Vagina (tissue), 2 donors: ENCODE measurements around the gene DARS2. TPM values are rescaled to one million over a fixed set of nuclear protein-coding genes. Genes with fewer than 3 reads are reported as not detected.
"Not testable (repeated sequence)": the region's sequence is repeated elsewhere in the genome, so short reads cannot be mapped to it uniquely, and the experiment has no call there.

ENCODE experiments used
- DNase-seq, 2 donors: peaks; one replicate each; pipeline ENCODE4 v3.0.0-alpha.2; 2017; ENCODE audit errors: extremely low spot score in 2 of 2
- H3K27ac ChIP-seq: fragments of 200-600 bp; sonication (generic); one replicate; pipeline ENCODE4 v1.5.1; 2019
- H3K27me3 ChIP-seq: fragments of 200-600 bp; sonication (generic); one replicate; pipeline ENCODE4 v1.5.1; 2019
- H3K36me3 ChIP-seq, 2 donors: fragments of 200-600 bp; sonication (generic); one replicate each; pipeline ENCODE4 v1.5.1; 2017 to 2019
- H3K4me1 ChIP-seq: fragments of 200-600 bp; sonication (generic); one replicate; pipeline ENCODE4 v1.5.1; 2019
- H3K4me3 ChIP-seq, 2 donors: fragments of 200-600 bp; sonication (generic); 1 replicate in 1 of 2; 2 replicates in 1 of 2; pipeline ENCODE4 v1.5.1; 2016 to 2019
- H3K9me3 ChIP-seq: fragments of 200-600 bp; sonication (generic); one replicate; pipeline ENCODE4 v1.5.1; 2019
- POLR2A ChIP-seq, 2 donors: fragments of 450-650 bp; IDR thresholded peaks; one replicate each; pipeline ENCODE4 v1.6.1; 2017; ENCODE audit warnings: antibody characterized with exemption in 2 of 2, mild to moderate bottlenecking in 2 of 2, moderate library complexity in 2 of 2
- POLR2AphosphoS5 ChIP-seq, 2 donors: sonication (generic); formaldehyde crosslinking; IDR thresholded peaks; one replicate each; pipeline ENCODE4 v1.9.0; 2017; ENCODE audit warnings: antibody characterized with exemption in 2 of 2, mild to moderate bottlenecking in 2 of 2, low read depth in 1 of 2; ENCODE audit not compliant: insufficient read depth in 1 of 2
- intact Hi-C: fragments of 100-400 bp; cut with DNase I; formaldehyde crosslinking; loops from one replicate; pipeline ENCODE4 v1.15.1; 2023
- total RNA-seq: library from RNA; depleted of rRNA; stranded (reverse); fragments of >200 nt; gene quantifications from one replicate; pipeline ENCODE4 v1.2.3, GENCODE V29; 2016
- TF ChIP-seq, protein P1 (sequence below), 3 experiments: fragments of 450-650 bp in 2 of 3; fragments of 200-600 bp in 1 of 3; sonication (generic) in 1 of 3; IDR thresholded peaks; one replicate each; pipeline ENCODE4 v1.5.1; 2017 to 2019; ENCODE audit warnings: antibody characterized with exemption in 3 of 3, mild to moderate bottlenecking in 2 of 3, moderate library complexity in 2 of 3

DARS2 gene
- total RNA-seq, 1 donor from 2014 or later = 6.4 TPM

DNA sequence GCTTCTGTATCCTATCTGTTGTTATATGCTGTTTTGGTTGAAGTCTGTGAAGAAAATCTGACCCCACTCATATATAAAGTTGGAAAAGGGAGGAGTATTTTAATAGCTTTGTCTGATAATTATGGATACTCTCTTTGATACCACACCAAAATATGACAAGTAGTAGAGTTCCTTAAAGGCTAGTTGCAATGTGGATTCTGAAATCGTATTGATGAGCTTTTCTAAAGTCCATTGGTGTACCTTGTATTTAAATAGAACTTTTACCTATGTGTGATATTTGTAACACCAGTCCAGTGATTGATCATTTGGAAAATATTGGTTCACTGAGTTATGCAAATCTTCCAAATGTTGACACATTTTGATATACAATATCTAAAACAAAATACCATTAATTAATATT, 35.6 kb downstream of the DARS2 start:
- no peaks in the 10 kb centered on the region for H3K9me3 ChIP-seq
- H3K27me3 ChIP-seq = no peaks in the 10 kb centered on the region
- no peak overlapping the region for H3K4me3 ChIP-seq
- TF ChIP-seq, protein P1, sequence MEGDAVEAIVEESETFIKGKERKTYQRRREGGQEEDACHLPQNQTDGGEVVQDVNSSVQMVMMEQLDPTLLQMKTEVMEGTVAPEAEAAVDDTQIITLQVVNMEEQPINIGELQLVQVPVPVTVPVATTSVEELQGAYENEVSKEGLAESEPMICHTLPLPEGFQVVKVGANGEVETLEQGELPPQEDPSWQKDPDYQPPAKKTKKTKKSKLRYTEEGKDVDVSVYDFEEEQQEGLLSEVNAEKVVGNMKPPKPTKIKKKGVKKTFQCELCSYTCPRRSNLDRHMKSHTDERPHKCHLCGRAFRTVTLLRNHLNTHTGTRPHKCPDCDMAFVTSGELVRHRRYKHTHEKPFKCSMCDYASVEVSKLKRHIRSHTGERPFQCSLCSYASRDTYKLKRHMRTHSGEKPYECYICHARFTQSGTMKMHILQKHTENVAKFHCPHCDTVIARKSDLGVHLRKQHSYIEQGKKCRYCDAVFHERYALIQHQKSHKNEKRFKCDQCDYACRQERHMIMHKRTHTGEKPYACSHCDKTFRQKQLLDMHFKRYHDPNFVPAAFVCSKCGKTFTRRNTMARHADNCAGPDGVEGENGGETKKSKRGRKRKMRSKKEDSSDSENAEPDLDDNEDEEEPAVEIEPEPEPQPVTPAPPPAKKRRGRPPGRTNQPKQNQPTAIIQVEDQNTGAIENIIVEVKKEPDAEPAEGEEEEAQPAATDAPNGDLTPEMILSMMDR (IDR thresholded peaks at IDR 0.05) = no peak
- TF ChIP-seq POLR2AphosphoS5 (IDR thresholded peaks at IDR 0.05; ENCODE audit: insufficient read depth in 1 of 2, low read depth in 1 of 2) (no peak), POLR2A (IDR thresholded peaks at IDR 0.05) (no peak)
- H3K36me3 ChIP-seq = peaks cover 5 to 64% of the 10 kb centered on the region in 2 donors
- H3K27ac ChIP-seq = no peak overlapping the region
- intact Hi-C loops = no loop called here
- no peak for DNase-seq
- H3K4me1 ChIP-seq = peaks cover 5% of the 10 kb centered on the region

DNA sequence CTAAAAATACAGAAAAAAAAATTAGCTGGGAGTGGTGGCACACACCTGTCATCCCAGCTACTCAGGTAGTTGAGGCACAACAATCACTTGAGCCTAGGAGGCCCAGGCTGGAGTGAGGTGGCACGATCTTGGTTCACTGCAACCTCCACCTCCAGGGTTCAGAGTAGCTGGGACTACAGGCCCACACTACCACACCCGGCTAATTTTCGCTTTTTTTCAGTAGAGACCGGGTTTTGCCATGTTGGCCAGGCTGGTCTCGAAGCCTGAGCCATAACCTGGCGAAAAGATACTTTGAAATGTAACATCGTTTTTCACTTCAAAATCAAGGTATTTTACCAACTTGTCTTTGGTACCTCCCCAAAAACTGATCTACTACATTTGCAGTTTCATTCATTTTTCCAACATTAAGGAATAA, 37.3 kb downstream of the DARS2 start:
- H3K27ac ChIP-seq = no peak overlapping the region
- H3K9me3 ChIP-seq = no peaks in the 10 kb centered on the region
- intact Hi-C loops = no loop called here
- no peak for DNase-seq
- TF ChIP-seq, protein P1 (IDR thresholded peaks at IDR 0.05) = no peak
- TF ChIP-seq POLR2A (IDR thresholded peaks at IDR 0.05) = no peak
- TF ChIP-seq POLR2AphosphoS5 (IDR thresholded peaks at IDR 0.05; ENCODE audit: insufficient read depth in 1 of 2, low read depth in 1 of 2) = no peak
- H3K36me3 ChIP-seq = peaks cover 7 to 71% of the 10 kb centered on the region in 2 donors
- H3K27me3 ChIP-seq = no peaks in the 10 kb centered on the region
- peaks cover 22% of the 10 kb centered on the region for H3K4me1 ChIP-seq
- no peak overlapping the region for H3K4me3 ChIP-seq

DNA sequence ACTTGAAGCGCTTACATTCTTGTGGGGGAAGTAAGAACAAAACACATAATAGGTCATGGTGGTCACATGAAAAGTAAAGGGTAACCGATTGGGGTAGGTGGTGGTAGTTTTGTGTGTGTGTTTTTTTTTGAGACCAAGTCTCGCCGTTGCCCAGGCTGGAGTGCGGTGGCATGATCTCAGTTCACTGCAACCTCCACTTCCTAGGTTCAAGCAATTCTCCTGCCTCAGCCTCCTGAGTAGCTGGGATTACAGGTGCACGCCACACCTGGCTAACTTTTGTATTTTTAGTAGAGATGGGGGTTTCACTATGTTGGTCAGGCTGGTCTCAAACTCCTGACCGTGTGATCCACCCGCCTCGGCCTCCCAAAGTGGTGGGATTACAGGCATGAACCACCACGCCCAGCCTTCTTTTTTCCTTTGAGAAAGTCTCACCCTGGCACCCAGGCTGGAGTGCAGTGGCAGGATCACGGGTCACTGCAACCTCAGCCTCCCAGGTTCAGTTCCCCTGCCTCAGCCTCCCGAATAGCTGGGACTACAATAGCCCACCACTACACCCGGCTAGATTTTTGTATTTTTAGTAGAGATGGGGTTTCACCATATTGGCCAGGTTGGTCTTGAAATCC, 37.8 kb downstream of the DARS2 start:
- Histone ChIP-seq H3K4me1 (peaks cover 27% of the 10 kb centered on the region), H3K36me3 (peaks cover 7 to 70% of the 10 kb centered on the region in 2 donors)
- H3K27me3 ChIP-seq, H3K9me3 ChIP-seq, H3K27ac ChIP-seq, H3K4me3 ChIP-seq, DNase-seq, intact Hi-C loops: not testable (repeated sequence)

DNA sequence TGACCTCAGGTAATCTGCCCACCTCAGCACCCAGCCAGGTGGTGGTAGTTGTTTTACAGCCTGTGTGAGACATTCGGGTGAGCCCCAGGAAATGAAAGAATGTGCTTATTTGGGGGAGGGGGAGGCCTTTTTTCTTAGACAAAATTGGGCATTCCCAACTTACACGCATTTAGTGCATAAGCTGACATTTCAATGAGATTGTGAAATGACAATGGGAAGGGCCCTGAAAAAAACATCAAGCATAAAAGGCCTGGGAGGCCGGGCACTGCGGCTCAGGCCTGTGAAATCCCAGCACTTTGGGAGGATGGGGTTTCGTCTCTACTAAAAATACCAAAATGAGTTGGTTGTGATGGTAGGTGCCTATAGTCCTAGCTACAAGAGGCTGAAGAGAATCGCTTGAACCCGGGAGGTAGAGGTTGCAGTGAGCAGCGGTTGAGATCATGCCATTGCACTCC, 38.3 kb downstream of the DARS2 start:
- Histone ChIP-seq H3K27ac (no peak overlapping the region), H3K9me3 (no peaks in the 10 kb centered on the region), H3K4me3 (no peak overlapping the region), H3K4me1 (peaks cover 29% of the 10 kb centered on the region), H3K36me3 (peaks cover 7 to 67% of the 10 kb centered on the region in 2 donors), H3K27me3 (no peaks in the 10 kb centered on the region)
- no peak for DNase-seq
- TF ChIP-seq POLR2A (IDR thresholded peaks at IDR 0.05) (no peak), POLR2AphosphoS5 (IDR thresholded peaks at IDR 0.05; ENCODE audit: insufficient read depth in 1 of 2, low read depth in 1 of 2) (no peak)
- TF ChIP-seq, protein P1 (IDR thresholded peaks at IDR 0.05) = no peak
- intact Hi-C loops = no loop called here

DNA sequence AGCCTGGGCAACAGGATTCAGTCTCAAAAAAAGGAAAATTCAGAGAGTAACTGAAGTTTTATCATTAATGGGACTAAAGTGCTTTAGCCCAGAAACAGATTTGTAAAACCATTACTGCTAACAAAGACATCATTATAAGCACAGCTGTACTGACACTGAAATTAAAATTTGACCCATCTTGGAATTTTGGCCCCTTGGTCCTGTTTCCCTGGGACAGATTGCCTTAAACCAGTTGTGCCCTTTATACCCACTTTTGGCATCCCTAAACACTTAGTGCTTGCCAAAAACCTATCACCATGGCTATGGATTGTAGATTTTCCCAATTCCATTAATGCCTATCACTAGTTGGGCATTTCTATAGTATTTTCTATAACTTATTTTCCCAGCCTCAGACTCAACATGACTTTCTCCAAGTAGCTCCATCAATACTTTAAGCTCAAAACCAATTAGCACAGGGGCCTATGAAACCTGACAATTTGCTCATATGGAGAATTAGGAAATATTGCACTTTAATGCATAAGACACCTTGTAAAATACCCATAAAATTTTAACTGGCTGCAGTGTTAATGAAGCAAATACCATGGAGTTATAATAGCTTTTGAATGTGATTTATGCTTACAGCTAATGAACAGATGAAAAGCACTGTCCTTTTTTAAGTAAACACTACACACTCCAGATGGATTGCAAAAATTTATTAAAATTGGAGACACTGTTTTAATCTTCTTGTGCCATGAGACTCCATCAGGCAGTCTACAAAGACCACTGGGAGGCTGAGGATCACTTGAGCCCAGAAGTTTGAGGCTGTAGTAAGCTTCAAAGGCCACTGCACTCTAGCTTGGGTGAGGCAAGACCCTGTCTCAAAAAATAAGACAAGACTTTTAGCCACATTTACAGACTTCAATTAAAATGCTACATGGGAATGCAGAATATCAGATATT, 39.0 kb downstream of the DARS2 start:
- H3K4me1 ChIP-seq = peaks cover 29% of the 10 kb centered on the region
- H3K4me3 ChIP-seq = no peak overlapping the region
- no peaks in the 10 kb centered on the region for H3K9me3 ChIP-seq
- H3K27me3 ChIP-seq = no peaks in the 10 kb centered on the region
- intact Hi-C loops = no loop called here
- no peak for TF ChIP-seq POLR2AphosphoS5 (IDR thresholded peaks at IDR 0.05; ENCODE audit: insufficient read depth in 1 of 2, low read depth in 1 of 2)
- TF ChIP-seq POLR2A (IDR thresholded peaks at IDR 0.05) = no peak
- TF ChIP-seq, protein P1 (IDR thresholded peaks at IDR 0.05) = no peak
- H3K36me3 ChIP-seq = peaks cover 7 to 60% of the 10 kb centered on the region in 2 donors
- no peak for DNase-seq
- no peak overlapping the region for H3K27ac ChIP-seq
